WI38 (cell line): Measurements from ENCODE around the gene CCDC187.

Source experiments
- H3K4me3 ChIP-seq: 2 replicates; pipeline ENCODE4 v1.5.1; 2011; ENCODE audit warnings: low read depth, mild to moderate bottlenecking, control low read depth, low read length
- TF ChIP-seq, protein P1 (sequence below): IDR thresholded peaks from 2 replicates; pipeline ENCODE4 v1.5.1; 2012; ENCODE audit warnings: low read depth, mild to moderate bottlenecking, control low read depth, low read length

Gene CCDC187

DNA sequence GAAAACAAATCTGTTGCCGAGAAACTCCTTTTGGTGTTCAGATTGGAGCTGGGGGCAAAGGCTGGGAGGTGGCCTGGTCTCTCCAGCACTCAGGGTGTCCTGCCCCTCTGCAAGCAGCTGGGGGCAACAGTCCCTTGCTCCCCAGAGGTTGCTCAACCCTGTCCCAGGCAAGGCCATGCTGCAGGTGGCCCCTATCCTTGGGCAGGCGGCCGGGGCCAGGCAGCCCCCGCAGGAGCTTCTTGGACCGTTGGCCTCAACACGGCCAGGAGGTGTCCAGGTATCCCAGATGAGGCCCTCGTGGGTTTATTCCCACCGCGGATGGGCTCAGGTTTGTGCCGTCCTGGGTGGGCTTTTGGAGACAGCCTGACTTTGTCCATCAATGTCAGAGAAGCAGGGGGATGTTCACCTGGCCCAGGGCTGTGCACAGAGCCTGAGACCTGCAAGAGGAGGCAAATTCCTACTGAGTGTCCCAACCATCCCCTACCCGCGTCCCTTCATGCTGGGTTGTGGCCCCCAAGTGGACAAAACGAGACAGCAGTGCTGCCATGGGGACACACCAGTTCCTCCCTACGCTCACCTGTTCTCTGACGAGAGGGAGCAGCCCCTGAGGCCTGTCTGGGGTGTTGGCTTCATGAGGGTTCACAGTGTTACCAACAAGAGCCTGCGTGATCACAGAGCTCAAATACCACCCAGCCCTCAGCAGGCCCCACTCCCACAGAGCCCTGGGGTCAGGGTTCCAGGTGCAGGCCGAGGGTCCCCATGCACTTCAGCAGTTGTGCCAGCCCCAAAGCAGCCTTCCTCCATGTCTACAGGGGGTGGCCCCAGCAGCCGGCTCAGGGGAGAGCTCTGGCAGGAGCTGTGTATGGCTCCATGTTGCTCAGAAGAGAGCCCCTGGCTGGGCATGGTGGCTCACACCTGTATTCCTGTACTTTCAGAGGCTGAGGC is 9.5 kb upstream of the CCDC187 start:
- TF ChIP-seq, protein P1, sequence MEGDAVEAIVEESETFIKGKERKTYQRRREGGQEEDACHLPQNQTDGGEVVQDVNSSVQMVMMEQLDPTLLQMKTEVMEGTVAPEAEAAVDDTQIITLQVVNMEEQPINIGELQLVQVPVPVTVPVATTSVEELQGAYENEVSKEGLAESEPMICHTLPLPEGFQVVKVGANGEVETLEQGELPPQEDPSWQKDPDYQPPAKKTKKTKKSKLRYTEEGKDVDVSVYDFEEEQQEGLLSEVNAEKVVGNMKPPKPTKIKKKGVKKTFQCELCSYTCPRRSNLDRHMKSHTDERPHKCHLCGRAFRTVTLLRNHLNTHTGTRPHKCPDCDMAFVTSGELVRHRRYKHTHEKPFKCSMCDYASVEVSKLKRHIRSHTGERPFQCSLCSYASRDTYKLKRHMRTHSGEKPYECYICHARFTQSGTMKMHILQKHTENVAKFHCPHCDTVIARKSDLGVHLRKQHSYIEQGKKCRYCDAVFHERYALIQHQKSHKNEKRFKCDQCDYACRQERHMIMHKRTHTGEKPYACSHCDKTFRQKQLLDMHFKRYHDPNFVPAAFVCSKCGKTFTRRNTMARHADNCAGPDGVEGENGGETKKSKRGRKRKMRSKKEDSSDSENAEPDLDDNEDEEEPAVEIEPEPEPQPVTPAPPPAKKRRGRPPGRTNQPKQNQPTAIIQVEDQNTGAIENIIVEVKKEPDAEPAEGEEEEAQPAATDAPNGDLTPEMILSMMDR: no peak

DNA sequence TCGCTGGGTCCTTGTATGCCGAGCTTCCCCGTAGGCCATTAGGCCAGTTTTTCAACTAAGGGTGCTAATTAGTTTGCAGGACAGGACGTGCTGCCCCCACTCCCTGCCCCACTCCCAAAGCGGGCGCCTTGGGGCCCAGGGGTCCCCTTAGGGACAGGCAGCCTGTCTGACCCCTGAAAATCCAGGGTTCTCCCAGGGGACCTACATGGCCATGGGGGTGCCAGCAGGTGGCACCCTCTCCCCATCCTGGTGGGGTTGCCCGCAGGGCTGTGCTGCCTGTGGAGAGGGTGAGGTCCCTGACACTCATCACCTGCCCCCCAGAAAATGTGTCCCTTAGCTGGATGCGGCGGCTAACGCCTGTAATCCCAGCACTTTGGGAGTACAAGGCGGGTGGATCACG is 8.5 kb upstream of the CCDC187 start:
- no peak overlapping the region for H3K4me3 ChIP-seq
- TF ChIP-seq, protein P1: peak; percentile 88

More for the DNA sequence above, 9.5 kb upstream of the CCDC187 start:
- H3K4me3 ChIP-seq: no peak overlapping the region

- TF ChIP-seq, protein P1: no peak
- H3K4me3 ChIP-seq: no peak overlapping the region
Observed at GRCh38 chr9:136312009-136312375, 8.1 kb upstream of the CCDC187 start.

- TF ChIP-seq, protein P1: no peak
Observed at GRCh38 chr9:136311051-136312008, 7.4 kb upstream of the CCDC187 start.

GRCh38 chr9:136310273-136311030 is 6.6 kb upstream of the CCDC187 start:
- no peak overlapping the region for H3K4me3 ChIP-seq
- TF ChIP-seq, protein P1: no peak

More at GRCh38 chr9:136311051-136312008, 7.4 kb upstream of the CCDC187 start:
- H3K4me3 ChIP-seq: no peak overlapping the region

DNA sequence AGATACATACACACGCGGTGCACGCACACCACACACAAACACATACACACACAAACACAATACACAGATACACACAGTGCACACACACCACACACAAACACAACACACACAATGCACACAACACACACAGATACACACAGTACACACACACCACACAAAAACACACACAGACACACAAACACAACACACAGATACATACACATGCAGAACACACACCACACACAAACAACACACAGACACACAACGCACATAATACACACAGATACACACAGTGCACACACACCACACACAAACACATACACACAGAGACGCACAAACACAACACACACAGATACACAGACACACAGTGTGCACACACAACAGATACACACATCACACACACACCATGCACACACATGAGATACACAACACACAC is 5.9 kb upstream of the CCDC187 start:
- TF ChIP-seq, protein P1: no peak
- no peak overlapping the region for H3K4me3 ChIP-seq
